ENCODE results near the gene ZKSCAN1.
A peak's percentile ranks its signal among the peaks of the same experiment; 100 is the strongest.
"Not testable (repeated sequence)": the region's sequence is repeated elsewhere in the genome, so short reads cannot be mapped to it uniquely, and the experiment has no call there.

ZKSCAN1 gene

DNA sequence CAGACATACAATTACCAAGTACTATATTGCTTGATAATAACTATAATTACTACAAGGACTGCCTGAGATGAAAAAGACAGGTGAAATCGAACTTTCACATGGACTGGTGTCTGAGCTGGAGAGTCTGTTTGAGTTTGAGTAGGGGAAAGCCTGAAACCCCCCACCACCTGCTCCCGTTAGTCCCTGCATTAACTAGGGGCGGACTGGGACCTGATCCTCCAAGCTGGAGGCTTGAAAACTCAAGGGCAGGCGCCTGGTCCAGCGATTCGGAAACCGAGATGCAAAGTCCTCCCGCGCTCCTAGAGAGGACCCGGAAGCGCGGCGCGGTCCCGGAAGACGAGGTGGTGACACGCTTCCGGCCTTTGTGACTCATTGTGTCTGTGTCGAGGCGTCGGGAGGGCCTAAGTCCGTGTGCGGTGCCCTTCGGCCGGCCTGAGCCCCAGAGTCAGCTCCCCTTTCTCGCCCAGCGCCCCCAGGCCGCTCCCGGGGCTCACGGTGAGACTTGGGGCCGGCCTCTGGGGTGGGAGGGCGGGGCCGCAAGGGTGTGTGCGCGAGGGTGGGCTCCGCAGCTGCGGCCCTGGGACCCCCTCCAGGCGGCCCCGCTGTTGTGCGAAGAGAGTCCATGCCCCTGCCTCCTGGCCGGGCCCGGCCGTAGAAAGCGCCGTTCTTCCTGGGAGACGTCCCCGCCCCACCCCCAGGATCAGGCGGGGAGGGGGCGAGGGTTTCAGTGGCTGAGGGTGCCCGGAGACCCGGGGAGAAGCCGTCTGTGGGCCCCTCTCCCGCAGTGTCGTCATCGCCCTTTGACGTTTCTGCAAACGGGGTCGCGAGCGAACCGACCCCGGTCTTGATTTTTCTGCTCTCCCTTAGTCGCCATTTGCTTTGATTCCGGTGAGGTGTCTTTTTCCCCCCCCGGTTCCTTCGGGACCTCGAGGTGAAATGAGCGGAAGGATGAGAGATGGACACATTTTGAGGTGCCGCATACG lies at the start of gene ZKSCAN1:
ZKSCAN1 (plus strand) TSS at position 365 of the 983 bp plus-strand sequence. CDS start 7,911 bp downstream, outside the sequence.
- peak; percentile 82 to 87 for DNase-seq

- DNase-seq: no peak
Observed at GRCh38 chr7:99969298-99969697, 46.1 kb upstream of the ZKSCAN1 start.

- DNase-seq: not testable (repeated sequence)
Observed at GRCh38 chr7:99969813-99970212, 45.6 kb upstream of the ZKSCAN1 start.

- no peak for DNase-seq
Observed at GRCh38 chr7:99971242-99971641, 44.2 kb upstream of the ZKSCAN1 start.

GRCh38 chr7:99973817-99974216 lies 41.6 kb upstream of the ZKSCAN1 start:
- DNase-seq: not testable (repeated sequence)

DNA sequence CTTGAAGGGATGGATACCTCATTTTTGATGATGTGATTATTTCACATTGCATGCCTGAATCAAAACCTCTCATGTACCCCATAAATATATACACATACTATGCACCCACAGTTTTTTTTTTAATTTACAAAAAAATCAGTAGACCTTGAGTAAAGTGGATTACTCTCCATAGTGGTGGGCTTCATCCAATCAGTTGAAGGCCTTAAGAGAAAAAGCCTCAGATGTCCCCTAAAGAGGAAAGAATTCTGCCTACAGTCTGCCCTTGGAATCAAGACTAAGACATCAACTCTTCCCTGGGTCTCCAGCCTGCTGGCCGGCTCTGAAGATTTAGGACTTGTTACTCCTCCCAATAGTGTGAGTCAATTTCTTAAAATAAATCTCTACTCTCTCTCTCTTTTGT lies 40.7 kb upstream of the ZKSCAN1 start:
- DNase-seq: no peak

DNA sequence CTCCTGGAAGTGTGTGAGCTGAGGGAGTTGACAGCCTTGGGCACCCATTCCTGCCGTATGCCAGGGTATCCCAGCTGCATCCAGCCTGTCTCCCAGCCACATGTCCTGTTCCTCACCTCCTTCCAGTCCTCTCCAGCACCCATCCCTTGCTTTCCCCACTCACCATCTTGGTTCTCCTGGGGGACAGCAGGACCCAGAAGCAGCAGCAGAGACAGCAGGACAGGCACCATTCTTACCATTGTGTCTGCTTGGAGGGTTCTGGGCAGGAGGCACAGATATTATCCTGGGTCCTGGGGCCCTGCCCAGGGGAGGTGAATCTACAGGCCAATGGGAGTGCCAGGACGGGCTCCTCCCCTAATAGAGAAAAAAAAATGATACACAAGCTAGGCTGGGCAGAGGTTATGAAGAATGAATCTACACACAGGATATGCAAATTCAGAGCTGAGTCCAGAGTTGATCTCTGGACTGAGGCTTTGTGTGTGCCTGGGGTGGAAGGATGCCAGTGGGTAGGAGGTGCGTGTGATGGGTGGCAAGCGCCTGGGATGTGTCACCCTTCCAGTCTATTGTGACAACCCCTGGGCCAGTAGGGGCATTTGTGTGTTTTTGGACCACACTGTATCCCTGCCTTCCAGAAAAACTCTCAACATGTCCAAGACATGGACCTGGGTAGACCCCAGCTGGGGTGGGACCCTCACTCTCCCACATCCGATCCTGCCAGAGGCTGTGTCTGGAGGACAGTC lies 39.4 kb upstream of the ZKSCAN1 start, which contains the start of gene AZGP1:
AZGP1 (minus strand) TSS at position 250 of the 740 bp plus-strand sequence; CDS start at position 239, 11 bp downstream.
- DNase-seq: no peak

- DNase-seq: no peak
Observed at GRCh38 chr7:99976626-99977025, 38.8 kb upstream of the ZKSCAN1 start.

- DNase-seq: peak; percentile 3 to 13
Observed at GRCh38 chr7:99979814-99980225, 35.6 kb upstream of the ZKSCAN1 start.

- not testable (repeated sequence) for DNase-seq
Observed at GRCh38 chr7:99980448-99980872, 34.9 kb upstream of the ZKSCAN1 start.

DNA sequence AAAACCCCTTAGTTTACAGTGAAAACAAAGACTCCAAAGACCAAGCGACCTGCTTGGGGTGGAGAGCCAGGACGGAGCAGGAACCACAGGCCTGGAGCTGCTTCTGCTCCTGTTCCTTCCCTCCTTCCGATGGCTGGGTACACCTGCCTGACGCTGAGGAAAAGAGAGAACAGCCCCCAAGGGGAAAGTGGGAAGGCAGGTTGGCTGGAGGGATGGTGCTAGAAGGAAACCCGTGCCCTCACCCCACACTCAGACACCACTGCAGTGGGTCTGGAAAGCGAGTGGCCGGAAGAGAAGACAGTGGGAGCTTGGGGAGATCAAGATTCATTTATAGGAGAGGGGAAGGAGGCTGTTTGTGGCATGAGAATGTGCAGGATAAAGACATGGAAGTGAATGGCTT lies 34.3 kb upstream of the ZKSCAN1 start:
- DNase-seq: not testable (repeated sequence)

DNA sequence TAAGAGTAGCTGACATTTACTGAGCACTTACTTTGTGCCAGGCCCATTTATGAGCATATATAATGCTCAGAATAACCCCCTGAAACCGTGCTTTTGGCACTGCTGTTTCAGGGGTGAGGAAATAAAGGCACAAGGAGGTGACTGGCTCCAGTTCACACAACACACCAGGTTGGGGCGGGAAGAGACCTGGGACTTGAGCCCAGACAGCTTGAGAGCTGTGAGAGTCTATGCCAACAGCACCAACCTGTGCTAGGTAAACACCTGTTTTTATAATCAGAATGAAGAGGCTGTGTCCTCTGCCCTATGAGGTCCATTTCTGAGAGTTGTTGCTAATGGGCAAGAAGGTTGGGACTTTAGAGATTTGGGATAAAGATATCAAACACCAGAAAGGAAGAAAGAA lies 30.8 kb upstream of the ZKSCAN1 start:
- no peak for DNase-seq

DNA sequence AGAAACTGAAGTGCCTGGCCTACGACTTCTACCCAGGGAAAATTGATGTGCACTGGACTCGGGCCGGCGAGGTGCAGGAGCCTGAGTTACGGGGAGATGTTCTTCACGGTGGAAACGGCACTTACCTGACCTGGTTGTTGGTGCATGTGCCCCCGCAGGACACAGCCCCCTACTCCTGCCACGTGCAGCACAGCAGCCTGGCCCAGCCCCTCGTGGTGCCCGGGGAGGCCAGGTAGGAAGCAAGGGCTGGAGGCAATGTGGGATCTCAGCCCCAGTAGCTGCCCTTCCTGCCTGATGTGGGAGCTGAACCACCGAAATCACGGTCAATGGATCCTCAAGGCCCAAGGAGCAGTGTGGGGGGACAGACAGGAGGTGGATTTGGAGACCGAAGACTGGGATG lies 28.1 kb upstream of the ZKSCAN1 start:
- not testable (repeated sequence) for DNase-seq

DNA sequence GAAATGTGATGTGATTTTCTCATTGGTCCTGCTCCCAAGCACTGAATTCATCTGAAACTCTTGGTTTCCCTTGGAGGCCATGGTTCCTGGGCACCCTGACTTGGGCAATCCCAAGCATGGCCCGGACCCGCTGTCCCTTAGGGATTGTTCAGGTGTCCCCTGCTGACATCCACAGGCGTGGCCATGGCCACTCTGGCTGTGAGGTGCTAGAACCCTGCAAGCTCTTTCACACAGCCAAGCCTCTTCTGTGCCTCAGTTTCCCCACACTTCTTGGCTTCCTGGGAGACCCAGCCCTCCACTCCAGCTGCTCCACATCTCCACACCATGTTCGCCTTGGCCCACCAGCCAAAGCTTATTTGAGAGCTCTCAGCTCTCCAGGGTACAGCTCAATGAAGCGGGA lies 27.6 kb upstream of the ZKSCAN1 start:
- no peak for DNase-seq

GRCh38 chr7:99990460-99990852 lies 24.9 kb upstream of the ZKSCAN1 start:
- no peak for DNase-seq

- DNase-seq: not testable (repeated sequence)
Observed at GRCh38 chr7:99991543-99991942, 23.9 kb upstream of the ZKSCAN1 start.

GRCh38 chr7:99992330-99993038 lies 22.9 kb upstream of the ZKSCAN1 start:
- no peak for DNase-seq

DNA sequence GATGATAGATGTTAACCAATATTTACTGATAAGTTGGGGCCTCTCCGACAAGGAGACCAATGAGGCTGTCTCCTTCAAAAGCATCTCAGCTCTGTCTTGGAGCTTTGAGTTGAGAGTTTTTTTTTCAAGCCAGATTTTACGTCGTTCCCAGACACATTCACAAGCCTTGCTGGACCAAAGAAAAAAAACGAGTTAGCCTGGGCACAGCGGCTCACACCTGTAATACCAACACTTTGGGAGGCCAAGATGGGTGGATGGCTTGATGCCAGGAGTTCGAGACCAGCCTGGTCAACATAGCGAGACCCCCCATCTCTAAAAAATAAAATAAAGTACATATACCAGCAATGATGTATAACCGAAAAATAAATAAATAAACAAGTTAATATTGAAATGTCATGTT lies 20.6 kb upstream of the ZKSCAN1 start:
- DNase-seq: no peak

DNA sequence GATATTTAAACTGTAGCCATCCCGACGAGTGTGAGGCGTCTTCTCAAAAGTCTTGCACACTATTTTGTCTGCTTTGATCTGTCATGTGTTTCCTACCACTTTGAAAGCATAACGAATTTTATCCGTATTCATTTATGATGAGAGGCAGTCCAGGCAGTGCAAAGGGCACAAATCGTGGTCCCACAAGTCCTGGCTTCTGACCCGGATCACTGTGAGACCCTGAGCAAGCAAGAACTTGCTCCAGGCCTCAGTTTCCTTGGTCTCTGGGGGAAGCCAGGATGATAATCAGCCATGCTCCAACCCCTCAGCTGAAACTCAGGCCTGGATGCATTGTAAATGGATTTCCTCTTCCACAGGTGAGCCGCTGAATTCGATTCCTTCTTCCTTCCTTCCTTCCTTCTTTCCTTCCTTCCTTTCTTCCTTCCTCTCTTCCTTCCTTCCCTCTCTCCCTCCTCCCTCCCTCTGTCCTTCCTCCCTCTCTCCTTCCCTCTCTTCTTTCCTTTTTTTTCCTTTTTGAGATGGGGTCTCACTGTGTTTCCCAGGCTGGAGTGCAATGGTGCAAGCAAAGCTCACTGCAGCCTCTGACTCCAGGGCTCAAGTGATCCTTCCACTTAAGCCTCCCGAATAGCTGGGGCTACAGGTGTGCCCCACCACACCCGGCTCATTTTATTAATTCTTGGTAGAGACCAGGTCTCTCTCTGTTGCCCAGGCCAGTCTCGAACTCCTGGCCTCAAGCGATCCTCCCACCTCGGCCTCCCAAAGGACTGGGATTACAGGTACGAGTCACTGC lies 18.4 kb upstream of the ZKSCAN1 start:
- DNase-seq: no peak

DNA sequence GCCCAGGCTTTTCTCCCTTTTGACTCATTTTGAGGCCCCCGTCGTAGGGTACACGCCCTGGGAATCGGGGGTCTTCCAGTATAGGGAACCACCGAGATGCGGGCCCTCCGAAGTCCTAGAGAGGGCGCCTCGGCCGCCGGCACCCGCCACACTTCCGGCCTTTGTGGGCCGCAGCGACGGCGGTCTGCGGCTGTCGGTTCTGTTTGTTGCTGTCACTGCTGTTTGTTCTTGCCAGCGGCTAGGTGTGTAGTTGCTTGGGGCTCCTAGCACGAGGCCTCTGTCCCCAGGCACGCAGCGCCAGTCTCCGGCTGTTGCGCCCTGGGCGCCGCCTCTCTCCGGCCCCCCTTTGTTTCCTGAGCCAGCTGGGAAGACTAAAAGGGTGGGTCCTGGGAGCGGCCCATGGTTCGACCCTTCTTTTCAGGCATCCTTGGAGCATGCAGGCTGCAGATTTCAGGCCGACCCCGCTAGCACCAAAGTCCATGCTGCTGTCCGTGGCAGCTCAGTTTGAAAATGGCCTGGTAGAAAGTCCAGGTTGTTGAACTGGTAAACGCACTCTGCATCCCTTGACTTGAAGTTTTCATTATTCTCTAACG lies 17.8 kb upstream of the ZKSCAN1 start:
- peak; percentile 26 to 38 for DNase-seq

GRCh38 chr7:100000239-100000638 lies 15.2 kb upstream of the ZKSCAN1 start:
- DNase-seq: no peak

All from AML-193 (cell line).